DMS114 treated with DMSO at 0.1 percent for 48 hours (cell line): ENCODE results near the gene PRLH.
A peak's percentile ranks its signal among the peaks of the same experiment; 100 is the strongest.

Source experiments
- DNase-seq: peaks from one replicate; lab custom pipeline; 2025; ENCODE audit not compliant: unreplicated experiment; lab: John Stamatoyannopoulos, UW

The PRLH gene

DNA sequence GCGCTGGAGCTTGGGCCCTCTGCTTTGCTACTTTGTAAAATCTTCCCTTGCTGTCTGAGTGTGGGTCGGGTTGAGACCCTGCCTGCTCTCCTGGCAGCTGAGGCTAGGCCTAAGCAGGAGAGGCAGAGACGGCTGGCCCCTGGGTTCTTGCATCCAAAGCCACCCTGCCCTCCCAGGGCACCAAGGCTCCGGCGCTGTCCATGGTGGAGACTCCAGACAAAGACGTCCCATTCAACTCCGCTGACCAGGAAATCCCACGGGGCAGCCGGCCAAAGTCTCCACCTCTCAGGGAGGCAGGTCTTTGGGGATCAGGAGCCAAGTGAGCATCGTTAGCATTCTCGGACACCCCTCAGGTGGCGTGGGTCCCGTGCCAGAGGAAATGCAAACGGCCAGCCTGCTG lies 2.6 kb upstream of the PRLH start:
- DNase-seq = no peak

DNA sequence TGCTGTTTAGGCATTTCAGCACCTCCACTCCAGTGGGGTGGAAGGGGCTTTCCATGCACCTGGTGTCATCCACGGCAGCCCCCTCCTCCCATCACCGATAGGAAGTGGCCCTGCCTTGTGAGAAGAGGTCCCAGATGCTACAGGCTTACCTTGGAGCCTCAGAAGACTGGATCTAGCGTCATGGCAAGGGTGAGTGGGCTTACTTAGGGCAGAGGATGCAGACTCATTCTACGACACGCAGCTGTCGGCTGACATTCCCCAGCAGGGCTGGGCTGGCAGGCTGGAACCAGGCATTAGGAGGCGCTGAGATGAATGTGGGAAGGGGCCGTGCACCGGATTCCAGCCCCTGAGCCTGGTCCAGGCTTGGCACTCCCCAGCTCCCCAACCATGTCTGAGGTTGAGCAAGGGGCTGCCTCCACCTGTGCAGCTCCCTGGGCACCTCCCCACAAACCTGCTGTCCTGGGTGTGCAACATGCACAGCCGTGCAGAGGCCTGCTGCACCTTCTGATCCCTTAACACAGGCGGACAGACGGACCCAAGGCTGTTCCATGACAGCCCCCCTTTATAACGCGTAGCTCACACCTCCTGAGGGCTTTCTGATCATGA lies 1.7 kb upstream of the PRLH start:
- no peak for DNase-seq

DNA sequence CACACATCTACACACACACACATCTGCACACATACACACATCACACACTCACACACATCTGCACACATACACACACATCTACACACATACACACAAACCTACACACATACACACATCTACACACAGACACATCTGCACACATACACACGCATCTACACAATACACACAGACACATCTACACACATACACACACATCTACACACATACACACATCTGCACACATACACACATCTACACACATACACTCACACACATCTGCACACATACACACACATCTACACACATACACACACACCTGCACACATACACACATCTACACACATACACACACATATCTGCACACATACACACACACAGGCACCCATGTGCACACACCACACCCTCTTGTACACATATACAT lies 400 bp upstream of the PRLH start:
- DNase-seq = no peak

DNA sequence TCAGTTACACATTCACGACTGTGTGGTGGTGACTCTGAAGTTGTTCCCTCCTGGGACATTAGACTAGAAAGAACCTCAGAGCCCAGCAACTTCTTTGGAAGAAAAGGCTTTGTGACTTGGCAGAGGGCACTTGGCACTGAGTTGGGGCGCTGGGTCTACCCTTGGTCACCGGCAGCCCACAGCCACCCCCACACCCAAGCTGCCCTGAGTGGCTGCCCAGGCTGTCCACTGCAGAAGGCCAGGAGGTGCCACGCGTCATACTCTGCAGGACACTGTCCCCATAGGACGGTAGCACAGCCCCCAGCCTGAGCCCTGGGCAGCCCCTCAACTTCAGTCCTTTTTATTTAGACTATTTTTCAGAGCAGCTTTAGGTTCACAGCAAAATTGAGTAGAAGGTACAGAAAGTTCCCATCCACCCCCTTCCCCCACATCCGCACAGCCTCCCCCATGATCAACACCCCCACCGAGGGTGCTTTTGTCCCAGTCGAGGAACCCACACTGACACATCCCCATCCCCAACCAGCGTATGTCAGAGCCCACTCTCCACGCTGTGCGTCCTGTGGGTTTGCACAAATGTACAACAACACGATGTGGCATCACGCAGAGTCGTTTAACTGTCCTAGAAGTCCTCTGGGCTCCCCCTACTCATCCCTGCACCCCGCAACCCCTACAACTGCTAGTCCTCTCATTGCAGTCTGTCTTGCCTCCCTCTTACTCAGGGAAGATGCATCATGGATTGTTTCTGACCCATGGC lies 1.1 kb downstream of the PRLH start:
- DNase-seq = no peak

DNA sequence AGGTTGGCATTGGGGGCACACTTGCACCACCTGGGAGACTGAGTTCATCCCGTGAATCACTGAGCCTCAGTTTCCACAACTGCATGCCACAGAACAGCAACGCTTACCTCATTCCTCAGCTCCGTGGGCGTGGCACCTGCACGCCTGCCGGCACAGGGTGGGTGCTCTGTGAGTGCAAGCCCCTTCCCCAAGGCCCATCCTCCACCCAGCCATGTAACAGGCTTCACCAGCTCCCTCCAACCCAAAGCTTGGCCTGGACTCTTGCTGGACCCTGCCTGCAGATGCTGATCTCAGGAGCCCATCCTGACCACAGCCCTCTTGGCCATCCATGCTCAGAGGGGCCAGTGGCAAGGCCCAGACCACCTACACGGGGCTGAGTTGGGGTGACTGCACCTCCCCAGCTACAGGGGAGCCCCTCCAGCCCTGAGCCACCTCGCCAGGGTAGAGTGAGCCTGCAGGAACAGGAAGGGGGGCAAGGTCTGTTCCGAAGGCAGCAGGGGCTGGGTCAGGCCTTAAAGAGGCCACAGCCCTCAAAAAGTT lies 1.8 kb downstream of the PRLH start:
- DNase-seq = no peak

DNA sequence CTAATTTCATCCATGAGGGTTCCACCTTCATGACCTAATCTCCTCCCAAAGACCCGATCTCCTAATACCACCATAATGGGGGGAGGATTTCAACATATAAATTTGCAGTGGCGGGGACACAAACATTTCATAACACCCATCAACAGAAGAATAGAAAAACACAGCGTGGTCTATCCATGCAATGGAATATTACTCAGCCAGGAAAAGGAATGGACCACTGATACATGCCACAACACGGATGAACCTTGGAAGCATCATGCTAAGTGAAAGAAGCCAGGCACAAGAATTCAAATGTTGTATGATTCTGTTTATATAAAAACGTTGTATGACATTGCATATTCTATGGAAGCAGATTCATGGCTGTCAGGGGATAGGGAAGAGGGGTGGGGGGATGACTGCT lies 2.7 kb downstream of the PRLH start:
- no peak for DNase-seq

DNA sequence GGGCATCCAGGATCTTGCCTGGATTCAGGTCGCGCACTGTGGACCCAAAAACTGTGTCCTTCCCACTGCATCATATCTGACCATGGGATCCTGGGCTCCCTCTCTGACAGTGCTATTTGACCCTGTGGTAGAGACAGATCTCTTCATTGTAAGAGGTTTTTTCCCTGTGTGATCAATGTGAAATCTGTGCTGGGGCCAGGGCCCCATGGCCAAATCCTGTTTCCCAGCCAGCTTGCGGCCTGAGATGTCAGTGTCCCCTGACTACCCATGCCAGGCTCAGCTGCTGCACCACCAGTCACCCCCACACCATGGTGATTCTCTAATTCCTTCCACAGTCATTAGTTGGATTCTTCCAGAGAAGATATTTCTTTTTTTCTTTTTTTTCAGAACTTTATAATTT lies 3.5 kb downstream of the PRLH start:
- DNase-seq = no peak

DNA sequence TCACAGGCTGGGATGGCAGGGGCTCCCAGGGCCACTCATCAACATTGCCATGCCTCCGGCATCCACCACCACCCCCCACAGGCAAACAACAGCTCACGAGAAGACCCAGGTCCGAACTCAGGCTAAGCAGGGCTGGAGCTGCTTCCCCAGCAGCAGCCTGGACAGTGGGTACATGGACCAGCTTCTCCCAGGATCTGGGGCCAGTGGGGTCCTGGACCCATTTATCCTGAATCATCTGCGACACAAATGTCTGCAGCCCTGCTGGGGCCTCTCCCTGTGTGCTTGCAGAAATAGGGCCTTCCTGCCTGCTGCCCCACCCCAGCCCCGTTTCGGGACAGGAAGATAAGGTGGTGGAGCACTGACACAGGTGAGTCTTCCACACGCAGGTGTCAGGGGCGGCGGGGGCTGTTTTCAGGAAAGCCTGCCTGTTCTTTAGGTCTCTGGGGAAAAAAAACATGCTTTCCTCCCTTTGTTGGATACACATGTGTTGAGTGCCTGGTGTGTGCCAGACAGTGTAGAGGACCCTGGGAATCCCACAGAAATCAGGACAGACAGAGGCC lies 4.5 kb downstream of the PRLH start:
- DNase-seq = no peak

DNA sequence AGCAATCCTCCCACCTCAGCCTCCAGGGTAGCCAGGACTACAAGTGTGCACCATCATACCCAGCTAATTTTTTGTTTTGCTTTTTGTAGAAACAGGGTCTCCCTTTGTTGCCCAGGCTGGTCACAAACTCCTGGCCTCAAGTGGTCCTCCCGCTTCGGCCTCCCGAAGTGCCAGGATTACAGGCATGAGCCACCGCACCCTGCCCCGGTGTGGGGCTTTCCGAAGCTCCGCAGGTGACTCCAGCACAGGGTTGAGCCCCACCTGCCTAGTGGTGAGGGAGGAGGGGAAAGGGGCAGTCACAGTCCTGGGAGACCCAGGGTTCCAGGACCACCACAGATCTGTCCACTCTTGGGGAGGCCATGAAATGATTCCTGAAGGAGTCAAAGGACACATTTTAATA lies 5.2 kb downstream of the PRLH start:
- no peak for DNase-seq

DNA sequence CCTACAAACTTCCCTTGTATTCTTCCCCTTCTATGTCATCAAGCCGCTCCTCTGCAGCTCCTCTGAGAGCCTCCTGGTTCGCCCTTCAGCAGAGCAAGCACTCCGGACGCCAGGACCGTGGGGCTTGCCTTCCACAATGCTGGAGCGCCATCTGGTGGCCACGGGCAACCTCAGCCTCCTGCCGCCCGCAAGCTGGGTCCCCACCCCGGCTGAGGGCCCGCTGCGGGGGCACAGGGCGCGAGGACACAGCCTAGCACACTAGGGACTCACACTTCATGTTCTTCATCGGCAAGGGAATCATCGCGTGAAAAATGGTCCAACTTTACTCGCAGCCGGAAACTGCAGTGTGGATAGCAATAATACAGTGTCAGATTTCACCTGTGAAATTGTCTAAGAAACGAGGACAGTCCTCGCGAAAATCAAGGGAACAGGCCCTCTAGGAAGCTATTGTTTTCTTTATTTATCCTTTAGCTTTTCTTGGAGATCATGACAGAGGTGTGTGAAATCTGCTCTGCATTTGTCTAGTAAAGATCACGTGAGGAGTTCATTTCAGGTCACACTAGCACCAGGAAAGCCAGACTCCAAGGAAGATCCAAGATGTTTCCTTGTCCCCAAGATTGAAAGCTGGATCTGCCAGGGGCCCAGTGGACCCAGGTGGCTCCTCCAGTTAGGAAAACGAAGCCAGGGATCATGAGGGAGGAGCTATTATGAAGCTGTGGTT lies 5.8 kb downstream of the PRLH start:
- DNase-seq = peak; percentile 80

DNA sequence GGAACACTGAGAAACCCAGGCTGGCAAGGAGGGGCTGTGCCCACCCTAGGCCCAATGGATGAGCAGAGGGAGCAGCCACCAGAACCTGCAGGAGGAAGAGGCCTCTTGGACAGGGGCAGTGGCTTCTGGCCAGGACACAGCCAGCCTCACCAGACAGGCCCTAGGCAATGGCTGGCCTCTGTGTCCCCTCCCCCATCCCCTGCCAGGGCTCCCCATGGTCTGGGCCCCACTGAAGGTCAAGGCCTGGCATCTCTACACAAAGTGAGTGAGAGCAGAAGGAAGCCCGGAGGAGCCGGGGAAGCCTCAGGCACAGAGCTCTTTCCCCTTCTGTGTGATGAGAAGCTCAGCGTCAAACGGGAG lies 6.3 kb downstream of the PRLH start:
- no peak for DNase-seq

DNA sequence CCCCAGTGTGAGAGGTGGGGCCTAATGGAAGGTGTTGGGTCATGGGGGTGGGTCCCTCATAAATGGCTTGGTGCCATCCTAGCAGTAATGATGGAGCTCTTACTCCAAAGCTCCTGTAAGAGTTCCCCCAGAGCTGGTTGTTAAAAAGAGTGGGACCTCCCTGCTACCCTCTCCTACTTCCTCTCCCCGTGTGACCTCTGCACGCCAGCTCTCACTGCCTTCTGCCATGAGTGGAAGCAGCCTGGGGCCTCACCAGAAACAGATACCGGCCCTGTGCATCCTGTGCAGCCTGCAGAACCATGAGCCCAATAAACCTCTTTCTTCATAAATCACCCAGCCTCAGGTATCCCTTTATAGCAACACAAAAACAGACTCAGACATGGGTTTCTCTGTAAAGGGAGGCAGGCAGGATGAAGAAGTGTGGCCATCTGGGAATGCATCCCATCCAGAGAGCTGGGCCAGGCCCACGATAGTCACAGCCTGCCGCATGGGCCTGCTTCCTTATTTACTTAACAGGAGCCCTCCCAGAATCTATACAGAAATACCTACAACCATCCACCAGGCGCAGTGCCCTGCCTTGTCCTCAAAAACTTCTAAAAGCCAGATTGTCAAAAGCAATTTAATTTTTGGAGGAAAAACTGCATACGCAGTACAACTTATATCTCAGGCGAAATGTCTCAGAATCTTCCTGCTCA lies 7.5 kb downstream of the PRLH start:
- no peak for DNase-seq

DNA sequence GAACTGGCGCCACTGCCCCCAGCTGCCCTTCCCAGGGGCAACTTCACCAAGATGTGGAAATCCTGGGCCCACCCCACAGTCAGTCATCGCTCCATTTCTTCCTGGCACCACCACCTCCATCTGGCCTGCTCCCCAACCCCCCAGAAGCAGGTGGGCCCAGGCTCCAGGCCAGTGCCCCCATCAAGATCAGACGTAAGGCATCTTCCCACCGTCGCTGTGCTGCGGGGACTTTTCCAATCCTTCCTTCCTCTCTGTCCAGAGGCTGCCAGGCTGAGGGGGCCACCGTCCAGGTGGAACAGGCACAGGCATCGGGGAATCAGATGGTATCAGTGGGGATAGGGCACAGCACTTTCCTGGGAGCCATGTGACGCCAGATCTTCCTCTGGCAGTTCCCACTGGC lies 8.1 kb downstream of the PRLH start:
- DNase-seq = no peak

DNA sequence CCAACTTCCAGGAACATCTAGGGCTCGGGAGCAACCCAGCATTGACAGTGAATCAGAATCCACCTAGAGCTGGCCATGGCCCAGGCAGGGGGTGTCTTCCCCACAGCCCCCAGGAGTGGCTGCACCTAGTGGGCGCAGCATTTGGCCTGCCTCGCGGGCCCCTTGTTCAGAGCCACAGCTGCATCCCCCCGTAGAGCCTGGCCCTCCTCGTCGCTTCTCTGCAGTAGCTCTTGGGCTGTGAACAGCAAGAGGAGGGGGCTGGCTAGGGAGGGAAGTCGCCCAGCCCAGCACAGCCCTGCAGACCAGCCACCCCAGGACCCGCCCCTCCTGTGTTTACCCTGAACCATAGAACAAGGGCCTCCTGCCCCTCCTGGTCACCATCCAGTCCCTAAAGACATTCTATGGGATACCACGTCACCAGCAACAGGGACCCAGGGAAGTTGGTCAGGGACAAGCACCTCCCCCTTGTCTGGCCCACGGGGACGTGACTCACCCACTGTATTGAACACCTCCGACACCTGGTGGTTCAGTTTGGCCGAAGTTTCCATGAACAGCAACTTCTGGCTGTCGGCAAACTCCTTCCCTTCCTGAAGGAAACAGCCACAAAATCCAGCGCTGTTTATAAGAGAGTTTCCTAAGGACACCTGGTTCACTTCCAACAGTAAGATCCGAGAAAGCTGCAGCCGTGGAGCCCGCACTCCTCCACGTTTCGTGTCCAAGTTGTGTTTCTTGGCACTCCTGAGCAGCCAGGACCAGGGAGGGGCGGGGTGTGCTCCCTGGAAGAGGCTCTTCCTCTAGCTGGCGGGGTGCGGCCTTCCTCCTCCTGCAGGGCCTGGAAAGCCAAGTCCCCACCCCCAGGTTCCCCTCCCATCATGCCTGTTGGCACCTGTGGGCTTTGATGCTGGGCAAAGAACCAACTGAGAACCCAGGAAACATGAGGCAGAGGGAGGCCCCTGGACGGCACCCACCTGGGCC lies 8.8 kb downstream of the PRLH start:
- no peak for DNase-seq

DNA sequence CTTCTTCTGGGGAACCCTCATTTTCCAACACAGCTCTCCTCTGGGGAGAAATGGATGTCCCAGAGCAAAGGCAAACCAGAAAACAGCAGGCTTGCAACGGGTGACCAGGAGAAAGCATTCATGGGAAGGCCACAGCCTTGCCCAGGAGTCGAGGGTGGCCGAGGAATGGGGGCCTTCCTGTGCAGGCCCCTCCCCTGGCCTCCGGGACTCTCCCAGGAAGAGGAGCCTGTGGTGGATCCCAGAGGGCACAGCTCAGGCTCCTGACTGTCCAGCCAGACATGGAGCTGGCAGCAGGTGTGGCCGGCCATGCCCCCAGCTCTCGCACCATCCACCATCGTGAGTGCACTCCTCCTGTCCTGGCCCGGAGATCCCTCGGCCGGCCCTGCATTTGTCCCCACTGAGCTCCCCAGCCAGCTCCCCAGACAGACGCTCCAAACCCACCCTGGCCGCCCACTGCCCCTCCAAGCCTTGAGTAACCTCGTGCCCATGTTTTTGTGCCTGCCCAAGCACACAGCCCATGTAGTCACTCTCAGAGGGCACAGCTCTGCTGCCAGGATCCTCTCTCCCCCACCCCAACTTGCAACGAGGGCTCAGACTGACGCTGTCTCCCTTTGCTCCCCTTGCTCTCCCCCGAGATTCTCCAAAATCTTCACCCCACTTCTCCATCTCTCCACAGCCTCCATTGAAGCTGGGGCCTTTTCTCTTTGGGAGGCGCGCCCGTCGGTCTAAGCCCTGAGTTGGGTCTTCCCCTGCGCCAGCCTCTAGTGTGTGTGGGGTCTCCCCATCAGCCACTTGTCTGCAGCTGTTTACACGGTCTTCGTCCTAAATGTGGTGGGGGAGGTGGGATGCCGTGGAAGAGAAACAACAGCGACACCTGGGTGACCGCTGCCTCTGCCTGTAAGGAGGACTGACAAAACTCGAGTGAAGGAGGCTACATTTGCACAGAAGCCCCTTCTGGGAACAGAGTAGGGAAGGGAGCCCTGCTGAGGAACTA lies 9.8 kb downstream of the PRLH start:
- no peak for DNase-seq

DNA sequence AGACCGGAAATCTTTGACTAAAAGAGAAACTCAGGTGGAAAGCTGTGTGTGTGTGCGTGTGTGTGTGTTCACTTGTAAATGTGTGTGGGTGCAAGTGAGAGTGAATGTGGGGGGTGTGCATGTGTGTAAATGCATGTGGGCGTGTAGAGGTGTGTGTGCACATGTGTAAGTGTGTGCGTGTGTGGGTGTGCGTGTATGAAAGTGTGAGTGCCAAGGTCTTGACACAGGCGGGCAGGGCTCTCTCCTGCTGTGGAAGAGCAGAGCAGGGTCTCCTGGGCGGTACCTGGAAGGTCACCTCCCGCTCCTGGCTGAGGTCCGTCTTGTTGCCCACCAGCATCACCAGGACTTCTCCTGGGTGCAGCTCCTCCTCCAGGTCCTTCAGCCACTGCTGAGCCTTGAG lies 10.6 kb downstream of the PRLH start:
- no peak for DNase-seq

DNA sequence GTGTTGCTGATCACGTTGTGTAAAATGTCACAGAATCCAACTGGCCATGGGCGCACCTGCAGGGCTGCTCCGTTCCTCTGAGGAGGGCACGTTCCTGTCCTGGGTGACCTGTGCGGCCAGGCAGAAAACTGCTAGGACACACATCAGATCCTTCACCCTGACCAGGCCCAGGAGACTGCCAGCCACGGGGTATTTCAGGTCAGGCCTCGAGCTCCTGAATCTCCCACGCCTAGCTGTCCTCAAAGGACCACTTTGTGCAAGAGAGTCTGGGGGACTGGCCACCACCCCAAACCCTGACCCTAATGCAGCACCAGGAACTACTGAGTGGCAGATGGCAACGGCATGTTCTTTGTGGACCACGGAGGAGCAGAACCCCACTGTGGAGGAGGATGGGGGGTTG lies 11.1 kb downstream of the PRLH start:
- DNase-seq = no peak

DNA sequence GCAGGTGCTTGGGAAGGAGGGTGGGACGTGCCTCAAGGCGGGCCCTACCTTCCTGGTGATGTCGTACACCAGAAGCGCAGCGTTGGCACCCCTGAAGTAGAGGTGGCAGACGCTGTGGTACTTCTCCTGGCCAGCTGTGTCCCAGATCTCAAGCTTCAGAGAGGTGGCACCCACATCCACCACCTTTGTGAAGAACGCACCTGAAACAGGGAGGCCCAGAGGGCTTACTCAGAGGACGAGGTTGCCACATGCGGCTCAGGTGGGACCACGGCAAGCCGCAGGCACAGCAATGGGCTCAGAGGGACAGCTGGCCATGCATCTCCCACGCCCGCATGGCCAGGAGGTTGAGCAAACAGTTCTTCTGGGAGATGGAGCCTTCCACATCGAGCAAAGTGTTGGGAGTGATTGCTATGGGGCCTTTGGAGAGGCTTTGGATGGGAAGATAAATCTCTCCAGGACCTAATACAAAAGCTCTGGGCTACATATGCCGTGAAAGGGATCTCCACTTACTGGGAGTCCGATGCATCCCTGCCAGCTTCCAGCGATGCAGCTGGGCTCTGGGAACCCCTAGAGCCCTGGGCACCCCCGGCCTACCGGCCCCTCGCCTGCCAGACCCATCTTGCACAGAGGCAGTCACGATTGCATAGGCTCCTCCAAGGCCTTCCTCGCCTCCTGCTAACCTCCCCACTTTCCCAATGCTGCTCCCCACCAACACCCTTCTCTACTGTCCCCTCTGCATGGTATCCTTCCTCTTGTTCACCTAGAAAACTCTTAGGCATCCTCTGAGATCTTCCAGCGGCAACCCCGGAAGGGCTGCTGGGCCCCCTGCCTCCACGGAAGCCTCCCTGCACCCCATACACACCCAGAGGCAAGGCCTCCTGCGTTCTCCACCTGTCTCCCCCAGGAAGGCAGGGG lies 11.8 kb downstream of the PRLH start:
- DNase-seq = no peak
